SK-N-SH treated with all-trans-retinoic acid at 6 μM for 48 hours (cell line): Measurements from ENCODE around the gene VAC14.

Experiments
- CREB5 ChIP-seq: fragments of 250-450 bp; sonication (Bioruptor Pico); IDR thresholded peaks from 2 replicates; pipeline ENCODE4 v1.5.1; 2020; ENCODE audit warnings: low read depth, mild to moderate bottlenecking, moderate library complexity
- RARB ChIP-seq: fragments of 250-450 bp; sonication (Bioruptor Pico); IDR thresholded peaks from 2 replicates; pipeline ENCODE4 v1.8.0; 2021; ENCODE audit warnings: mild to moderate bottlenecking, moderate library complexity

GRCh38 chr16:70740914-70741782 is 59.8 kb downstream of the VAC14 start:
- no peak for TF ChIP-seq RARB
- no peak for TF ChIP-seq CREB5 (CRISPR knock-in tag)
